PC-3 (cell line): ENCODE measurements around the gene PLEK2.

ENCODE experiments used
- EZH2 ChIP-seq: fragments of 300-600 bp; sonication (generic); IDR thresholded peaks from one replicate; pipeline ENCODE4 v1.6.1; 2017; ENCODE audit warnings: antibody characterized with exemption, mild to moderate bottlenecking, low read length; ENCODE audit not compliant: unreplicated experiment
- TF ChIP-seq, protein P1 (sequence below): fragments of 300-600 bp; sonication (generic); conservative IDR thresholded peaks from 2 replicates; pipeline ENCODE4 v1.5.1; 2017; ENCODE audit warnings: antibody characterized with exemption, low read depth, mild to moderate bottlenecking, low read length

DNA sequence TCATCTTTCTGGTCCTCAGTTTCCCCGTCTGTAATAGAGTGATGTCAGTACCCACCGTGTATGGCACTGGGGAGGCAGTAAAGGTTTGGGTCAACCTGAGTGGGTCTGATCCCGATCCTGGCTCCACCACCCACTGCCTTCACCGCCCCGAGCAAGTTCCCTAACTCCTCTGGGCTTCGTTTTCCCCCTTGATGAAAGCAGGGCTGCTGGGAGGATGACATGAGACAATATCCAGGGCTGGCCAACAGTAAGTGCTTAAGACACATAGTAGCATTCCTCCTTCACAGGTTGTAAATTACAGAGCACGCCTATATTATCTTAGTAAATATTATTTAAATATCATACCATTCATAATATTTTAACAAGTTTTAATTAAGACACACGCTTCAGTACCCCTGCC is 595 bp downstream of the PLEK2 start:
- TF ChIP-seq, protein P1, sequence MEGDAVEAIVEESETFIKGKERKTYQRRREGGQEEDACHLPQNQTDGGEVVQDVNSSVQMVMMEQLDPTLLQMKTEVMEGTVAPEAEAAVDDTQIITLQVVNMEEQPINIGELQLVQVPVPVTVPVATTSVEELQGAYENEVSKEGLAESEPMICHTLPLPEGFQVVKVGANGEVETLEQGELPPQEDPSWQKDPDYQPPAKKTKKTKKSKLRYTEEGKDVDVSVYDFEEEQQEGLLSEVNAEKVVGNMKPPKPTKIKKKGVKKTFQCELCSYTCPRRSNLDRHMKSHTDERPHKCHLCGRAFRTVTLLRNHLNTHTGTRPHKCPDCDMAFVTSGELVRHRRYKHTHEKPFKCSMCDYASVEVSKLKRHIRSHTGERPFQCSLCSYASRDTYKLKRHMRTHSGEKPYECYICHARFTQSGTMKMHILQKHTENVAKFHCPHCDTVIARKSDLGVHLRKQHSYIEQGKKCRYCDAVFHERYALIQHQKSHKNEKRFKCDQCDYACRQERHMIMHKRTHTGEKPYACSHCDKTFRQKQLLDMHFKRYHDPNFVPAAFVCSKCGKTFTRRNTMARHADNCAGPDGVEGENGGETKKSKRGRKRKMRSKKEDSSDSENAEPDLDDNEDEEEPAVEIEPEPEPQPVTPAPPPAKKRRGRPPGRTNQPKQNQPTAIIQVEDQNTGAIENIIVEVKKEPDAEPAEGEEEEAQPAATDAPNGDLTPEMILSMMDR: no peak
- no peak for TF ChIP-seq EZH2
